AG08396 (cell line): ENCODE measurements around the gene EPHA3.

Source experiments
- DNase-seq: peaks from one replicate; pipeline ENCODE4 v3.0.0; 2012; ENCODE audit warnings: low spot score, mixed read lengths

Gene EPHA3

DNA sequence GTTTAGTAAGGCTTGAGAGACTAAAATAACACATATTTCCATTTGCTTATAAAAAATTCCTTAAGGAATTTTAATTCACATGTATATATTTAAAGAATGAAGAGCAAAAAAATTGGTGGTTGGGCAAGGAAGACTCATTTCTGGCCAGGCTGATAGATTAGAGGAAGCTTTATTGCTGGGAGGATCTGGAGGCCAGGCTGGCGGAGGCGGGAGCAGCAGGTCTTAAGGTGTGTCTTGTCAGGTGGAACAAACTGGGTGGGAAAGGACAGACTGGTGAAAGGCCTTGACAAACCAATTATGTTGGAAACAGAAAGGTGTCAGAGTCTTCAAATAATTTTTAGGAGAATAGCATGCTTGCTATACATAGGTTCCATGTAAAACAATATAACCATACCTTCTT lies 124.7 kb downstream of the EPHA3 start:
- DNase-seq, result no peak

DNA sequence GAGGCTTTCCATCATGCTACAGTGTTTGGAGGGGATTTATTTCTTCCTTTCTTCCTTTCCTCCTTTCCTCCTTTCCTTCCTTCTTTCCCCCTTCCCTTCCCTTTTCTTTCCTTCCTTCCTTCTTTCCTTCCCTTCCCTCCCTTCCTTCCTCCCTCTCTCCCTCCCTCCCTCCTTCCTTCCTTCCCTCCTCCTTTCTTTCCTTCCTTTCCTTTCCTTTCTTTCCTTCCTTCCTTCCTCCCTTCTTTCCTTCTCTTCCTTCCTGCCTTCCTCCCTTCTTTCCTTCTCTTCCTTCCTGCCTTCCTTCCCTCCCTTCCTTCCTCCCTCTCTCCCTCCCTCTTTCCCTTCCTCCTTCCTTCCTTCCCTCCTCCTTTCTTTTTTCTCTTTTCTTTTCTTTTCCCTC lies 127.2 kb downstream of the EPHA3 start:
- DNase-seq, result no peak

DNA sequence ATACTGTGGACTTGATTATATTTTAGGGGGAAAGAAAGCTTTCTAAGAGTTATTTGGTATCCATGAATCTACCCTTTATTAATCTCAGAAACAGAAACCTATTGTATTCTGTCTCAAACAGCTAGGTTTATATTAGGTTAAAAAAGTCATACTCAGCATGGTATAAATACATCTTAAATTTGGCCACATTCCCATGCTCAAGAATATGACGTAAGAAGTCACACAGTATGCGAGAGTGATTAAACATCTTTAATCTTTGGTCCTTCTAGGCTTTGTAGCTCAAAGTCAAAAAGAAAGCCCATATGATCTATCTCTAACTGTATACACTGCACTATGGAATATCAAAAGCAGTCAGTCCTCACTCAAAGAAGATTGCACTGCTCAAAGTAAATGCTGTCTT lies 131.4 kb downstream of the EPHA3 start:
- no peak for DNase-seq

DNA sequence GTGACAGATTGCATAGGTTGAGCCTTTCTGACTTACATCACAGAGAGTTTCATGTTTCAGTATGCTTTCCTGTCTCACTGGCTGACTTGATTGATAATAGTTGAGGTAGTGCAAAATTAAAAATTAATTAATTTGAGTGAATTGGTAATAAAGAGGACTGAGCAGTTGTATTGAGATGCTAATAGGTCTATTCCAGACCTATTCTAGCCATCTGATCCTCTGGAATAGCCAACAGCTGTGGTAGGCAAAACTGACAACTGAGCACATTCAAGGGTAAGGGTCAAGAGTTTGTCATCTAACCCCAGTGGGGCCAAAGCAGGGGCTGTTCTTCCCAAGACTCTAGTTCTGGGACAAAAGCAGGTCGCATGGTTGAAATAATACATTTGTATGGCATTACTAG lies 132.4 kb downstream of the EPHA3 start:
- DNase-seq, result no peak

DNA sequence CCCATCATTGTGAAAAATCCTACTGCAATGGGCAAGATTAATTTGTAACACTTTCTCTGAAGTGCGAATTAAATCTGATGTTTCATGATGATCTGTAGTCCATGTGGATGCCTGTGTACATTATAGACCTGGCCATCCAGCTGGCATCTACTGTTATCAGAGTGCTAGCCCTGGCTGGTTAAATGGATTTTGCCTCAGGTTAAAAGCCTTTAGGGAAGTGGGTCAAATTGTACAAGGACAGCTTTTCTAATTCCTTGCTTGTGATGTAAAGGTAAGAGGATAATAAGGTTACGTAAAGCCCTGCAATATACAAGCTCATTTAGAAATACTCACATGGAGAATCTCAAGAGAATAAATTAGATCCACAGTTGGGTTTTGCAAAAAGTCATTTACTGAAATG lies 138.2 kb downstream of the EPHA3 start:
- DNase-seq, result no peak

DNA sequence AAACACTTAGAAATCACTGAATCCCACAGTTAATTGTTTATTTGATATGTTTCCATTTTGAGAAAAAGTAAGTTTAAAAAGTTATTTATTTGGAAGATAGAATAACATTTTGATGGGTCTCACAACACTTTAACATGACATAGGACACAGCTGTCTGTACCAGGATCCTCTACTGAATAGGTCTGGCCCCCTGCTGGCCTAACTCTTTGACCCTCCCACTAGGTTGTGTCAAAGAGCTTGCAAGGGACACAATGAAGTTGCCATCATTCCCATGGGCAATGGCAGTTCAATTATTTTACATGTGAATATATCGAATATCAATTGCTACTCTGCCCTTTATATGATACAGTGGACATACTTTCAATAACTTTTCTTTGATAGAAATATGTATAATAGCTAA lies 138.9 kb downstream of the EPHA3 start:
- DNase-seq, result no peak

DNA sequence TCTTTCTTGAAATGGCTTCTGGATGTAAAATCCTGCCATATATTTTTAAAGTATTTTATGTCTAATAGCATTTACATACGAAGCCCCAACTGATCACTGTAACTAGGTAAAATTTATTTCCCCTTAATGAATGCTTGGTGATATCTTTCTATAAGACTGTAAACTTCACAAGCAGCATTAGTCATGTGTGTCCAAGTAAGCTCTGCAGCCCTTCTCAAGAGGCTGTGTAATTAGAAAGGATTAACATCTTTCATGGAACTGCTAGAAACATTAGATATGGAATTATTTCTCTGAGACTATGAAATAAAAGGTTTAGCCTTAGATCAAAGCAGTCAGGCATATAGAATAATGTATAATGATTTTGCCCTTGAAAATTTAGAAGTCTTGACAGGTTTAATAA lies 143.3 kb downstream of the EPHA3 start:
- DNase-seq, result no peak

DNA sequence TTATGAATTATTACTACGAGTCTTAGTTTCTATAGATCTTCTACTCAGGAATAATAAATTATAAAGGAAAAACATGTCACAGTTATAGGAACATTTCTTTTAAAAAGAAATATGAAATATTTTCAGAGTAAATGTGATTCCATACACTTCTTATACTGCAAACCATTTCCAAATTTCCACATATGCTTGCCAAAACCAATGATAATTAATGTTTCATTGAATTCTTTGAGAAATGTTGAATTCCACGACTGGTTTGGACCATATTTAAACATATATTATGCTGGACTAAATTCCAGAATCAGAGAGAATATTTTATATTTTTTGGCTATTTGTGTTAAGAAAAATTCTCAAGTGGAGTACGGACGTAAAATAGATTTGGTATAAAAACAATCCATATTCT lies 144.6 kb downstream of the EPHA3 start:
- DNase-seq, result no peak

DNA sequence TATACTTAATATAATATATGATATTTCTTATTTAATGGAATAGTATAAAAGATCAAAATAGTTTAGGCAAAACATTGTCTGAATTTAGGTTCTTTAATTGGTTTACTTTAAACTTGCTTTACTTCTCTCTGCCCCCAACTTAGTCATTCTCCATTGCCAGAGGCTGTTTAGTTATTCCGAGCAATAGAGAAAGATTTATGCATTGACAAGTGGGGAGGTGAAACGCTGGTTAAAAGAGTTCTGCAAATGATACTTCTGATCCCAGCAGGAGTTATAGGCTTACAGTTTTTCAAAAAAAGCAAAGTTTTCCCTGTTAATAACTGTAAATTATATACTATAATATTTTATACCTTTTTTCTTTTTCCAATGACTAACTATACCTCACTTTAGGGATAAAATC lies 145.4 kb downstream of the EPHA3 start:
- no peak for DNase-seq

DNA sequence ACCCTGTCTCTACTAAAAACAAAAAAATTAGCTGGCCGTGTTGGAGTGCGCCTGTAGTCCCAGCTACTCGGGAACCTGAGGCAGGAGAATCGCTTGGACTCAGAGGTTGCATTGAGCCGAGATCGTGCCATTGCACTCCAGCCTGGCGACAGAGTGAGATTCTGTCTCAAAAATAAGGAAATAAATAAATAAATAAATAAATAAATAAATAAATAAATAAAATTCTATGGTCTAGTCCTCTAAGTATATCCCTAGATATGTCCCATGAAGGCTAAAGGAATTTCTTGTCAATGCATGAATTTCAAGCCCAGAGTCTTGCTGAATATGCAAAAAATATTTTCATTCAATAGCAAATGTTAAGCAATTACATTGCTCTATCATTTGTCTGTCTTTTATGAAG lies 149.0 kb downstream of the EPHA3 start:
- no peak for DNase-seq

DNA sequence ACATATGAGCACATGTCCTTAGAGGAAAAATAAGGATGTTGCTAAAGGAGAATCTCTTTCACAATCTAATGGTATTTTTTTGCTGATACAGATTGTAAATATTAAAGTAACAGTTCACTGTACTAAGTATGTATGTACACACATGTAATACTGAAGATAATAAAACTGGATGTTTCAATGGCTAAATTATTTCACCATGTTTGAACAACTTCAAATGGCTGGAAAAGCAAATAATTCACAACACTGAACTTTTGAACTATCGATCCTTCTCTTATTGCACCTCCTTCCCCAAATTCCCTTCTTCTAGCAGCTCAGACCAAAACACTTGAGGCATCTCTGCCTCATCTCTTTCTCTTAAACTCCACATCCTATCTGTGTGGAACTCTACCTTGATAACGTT lies 149.5 kb downstream of the EPHA3 start:
- DNase-seq, result no peak

DNA sequence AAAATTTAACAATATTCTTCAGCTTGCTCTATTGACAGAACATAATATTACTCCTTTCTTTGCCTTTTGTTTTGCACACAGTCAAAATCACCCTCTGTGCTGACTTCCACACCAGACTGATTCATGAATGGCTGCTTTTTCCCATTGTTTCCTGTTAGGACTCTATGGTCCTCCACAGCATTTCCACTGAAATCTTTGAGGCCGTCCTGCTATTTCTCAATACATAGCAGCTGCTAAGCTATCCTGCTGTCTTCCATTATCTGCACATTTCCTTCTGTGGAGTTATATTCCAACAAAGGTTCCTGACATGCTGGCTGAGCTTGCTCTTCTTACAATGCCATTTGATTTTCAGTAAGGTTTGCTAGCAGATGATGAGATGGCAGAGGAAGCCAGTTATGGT lies 153.3 kb downstream of the EPHA3 start:
- DNase-seq, result no peak

DNA sequence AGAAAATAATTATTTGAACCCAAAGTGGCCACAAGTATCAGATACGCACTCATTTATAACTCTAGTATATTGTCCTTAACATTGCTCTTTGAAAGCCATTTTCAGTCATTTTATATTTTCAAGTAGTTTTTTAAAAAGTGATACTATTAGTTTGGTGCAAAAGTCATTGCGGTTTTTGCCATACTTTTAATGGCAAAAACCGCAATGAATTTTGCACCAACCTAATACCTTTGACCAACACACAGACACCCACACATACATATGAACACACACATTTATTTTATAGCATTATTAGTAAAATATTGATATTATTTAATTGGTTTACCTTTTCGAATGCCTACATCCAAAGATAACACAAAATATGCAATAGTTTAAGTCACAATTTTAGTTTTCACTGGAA lies 154.3 kb downstream of the EPHA3 start:
- no peak for DNase-seq

DNA sequence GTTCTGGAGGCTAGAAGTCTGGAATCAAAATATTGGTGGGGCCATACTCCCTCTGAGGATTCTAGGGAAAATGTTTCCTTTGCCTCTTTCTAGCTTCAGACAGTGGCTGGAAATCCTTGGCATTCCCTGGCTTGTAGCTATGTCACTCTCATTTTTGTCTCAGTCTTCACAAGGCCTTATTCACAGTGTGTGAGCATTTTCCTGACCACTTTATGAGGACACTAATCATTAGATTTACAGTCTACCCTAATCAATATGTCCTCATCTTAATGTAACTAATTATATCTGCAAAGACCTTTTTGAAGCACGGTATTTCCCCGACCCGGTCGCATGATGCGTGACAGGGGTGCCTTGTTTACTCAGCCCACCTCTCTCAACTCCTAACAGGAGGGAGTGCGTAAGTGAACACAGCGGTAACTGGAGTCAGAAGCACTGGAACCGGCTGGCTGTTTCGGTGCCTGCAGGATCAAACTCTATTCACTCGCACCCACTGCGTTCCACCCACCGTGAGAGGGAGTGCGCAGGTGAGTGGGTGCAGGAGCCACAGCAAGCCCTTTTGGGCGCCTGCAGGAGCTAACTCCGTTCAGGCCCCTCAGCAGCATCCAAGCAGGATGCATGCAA lies 155.0 kb downstream of the EPHA3 start:
- DNase-seq, result no peak

DNA sequence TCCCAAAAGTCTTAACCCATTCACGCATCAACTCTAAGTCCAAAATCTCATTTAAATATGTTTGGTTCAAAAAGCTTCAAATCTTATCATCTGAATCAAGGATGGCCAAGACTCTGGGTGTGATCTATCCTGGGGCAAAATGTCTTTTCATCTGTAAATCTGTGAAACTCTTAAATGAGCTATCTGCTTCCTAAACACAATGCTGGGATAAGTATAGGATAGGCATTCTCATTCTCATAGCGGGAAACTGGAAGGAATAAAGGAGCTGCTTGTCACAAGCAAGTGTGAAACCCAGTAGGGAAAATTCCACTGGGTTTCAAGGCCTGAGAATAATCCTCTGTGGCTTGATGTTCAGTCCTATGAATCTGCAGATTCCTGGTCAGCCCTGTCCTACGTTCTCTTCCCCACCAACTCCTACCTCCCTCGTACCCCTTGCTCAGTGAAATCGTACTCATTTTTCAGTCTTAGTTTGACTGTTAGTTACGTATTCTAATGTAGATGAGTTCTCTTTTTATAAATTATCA lies 156.7 kb downstream of the EPHA3 start:
- no peak for DNase-seq

DNA sequence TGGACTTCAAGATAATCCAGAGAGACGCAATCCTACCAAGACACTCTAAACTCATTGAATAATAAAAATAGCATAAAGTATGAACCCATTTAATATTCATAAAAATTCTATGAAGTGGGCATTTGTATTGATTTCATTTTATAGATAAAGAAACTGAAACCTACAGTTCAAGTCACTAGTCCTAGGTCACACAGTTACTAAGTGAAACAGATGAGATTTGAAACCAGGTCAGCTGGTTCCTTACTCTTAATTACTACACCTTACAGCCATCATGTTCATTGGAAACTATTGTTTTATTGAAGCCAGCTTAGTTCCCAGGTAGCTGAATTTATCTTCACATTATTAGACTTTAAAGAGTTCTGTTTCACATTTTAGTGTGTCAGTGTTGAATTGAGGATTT lies 158.7 kb downstream of the EPHA3 start:
- DNase-seq, result no peak

DNA sequence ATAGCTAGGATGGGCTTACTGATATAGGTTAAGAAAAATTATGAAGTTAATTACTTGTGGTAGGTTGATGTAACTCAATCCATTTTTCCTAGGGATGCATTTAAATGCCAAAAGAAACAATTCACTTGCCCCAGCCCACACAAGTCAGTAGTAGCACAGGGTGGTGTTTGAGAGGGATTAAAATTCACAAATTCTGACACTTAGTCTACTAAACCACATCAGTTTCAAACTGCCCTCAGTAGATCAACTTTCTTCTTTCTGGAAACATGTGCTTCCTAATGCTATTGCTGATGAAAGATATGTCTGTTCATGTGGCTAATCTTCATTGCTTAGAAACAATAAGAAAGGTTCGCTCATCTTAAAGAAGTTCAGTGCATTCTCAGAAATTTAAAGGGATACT lies 160.6 kb downstream of the EPHA3 start:
- DNase-seq, result no peak

DNA sequence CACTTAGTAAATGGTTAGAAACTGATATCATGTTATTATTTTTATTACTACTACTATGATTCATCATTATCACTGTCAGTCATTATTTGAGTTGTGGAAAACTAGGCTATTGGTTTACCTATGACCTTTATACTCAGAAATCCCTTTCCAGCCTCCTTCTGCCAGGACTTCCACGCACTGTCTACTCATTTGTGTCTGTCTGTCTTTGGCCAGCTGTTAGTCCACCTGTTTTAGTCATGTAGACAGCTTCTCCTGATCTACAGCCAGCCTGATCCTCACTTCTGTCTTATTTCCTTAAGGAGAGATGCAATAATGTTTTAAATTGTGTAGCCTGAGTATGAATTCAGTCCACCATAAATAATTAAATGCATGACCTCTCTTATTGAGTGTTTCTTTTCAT lies 162.8 kb downstream of the EPHA3 start:
- DNase-seq, result no peak

DNA sequence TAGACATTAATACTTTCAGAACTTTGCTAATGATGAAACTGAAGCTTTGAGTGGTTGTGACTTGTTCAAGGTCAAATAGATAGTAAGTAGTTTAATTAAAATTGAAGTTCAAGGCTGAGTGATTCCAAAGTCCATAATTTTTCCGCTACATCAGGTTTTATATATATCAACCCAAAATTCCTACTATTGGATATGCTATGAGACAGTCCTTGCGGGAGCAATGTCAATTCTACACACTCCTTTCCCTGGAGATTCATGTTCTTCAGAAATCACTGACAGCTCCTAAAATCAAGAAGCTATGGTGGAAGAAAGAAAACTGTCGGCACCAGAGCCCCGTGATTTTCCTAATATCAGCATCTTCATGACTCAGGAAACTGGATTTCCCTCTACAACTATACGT lies 167.6 kb downstream of the EPHA3 start:
- DNase-seq, result no peak

DNA sequence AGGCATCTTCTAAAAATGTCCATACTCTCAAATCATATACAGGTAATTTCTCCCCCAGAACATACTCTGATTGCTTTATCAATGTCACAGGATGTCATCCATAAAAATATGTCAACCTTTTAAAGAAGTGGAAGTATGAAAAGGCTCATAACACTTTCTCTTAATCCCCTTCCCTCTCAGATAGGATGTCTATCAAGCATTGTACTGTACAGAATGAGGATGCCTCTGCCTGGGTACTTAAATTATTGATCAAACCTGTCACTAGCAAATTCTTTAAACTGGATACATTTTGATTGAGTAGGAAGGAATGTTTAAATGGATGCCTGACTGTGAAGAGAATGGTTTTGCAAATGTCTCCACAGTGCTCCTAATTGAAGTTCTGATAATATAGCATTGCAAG lies 168.7 kb downstream of the EPHA3 start:
- DNase-seq, result no peak

DNA sequence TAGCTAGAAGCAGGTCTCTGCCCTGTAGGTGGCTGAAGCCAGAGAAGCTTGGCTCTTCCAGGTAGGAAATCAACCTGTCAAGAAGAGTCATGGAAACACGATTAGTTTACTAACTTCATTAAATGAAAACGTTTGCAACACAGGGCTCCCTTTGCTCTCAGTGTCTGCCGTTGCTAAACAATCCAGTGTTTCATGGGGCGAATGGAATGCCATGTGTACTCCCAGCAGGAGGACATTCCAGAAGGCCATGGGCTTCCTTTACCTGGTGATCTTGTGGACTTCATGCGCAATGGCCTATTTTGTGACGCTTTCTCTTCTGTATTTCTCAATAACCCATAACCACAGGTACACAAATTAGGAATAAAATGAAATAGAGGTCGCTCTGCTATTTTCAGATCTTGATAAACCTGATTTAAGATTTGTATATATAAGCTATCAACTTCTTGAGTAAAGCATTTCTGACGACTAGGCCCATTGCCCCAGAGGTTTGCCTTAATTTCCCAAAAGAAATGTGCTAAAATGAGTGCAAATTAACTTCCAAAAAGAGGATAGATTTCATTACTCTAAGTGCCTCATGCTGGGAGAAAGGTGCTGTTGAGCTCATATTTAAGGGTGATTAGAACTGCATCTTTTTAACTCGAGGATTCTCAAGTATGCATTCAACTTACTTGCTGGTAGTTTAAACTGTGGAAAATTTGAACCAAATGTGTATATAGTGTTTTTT lies 171.0 kb downstream of the EPHA3 start:
- DNase-seq, result no peak

DNA sequence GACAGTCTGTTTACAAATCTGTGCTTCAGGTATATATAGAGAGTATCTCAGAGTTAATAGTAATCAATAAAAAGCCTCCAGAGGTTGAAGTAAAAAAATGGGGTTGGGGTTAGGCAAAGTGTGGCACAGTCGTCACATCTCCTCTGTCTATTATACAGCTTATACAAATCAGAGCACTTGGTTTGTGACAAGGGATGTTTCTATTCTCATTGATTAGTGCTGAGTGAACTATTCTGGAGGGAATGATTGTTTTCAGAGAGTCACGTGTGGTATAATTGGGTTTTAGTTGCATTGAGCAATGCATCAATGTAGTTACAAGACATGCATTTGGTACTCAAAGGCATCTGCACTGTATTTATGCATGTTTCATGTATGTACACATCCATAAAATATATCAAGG lies 172.9 kb downstream of the EPHA3 start:
- DNase-seq, result no peak

DNA sequence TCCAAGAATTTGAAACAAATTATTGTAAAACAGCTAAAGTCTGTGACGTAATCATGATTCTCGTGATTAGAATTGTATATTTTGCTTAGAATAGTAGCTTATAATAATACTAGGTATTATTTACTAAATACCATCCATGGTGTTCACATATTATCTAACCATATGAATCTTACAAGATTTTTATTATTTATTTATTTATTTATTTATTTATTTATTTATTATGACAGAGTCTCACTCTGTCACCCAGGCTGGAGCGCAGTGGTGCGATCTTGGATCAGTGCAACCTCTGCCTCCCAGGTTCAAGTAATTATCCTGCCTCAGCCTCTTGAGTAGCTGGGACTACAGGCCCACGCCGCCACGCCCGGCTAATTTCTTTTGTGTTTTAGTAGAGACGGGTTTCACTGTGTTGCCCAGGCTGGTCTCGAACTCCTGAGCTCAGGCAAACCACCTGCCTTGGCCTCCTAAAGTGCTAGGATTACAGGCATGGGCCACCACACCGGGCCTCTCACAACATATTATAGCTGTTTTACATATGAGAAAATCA lies 173.5 kb downstream of the EPHA3 start:
- no peak for DNase-seq
